Hippocampal formation (tissue), 2 donors: ENCODE results near the gene IL1R2.
A peak's percentile ranks its signal among the peaks of the same experiment; 100 is the strongest.
"Not testable (repeated sequence)": the region's sequence is repeated elsewhere in the genome, so short reads cannot be mapped to it uniquely, and the experiment has no call there.

ENCODE experiments used
- DNase-seq, 2 donors: peaks; one replicate each; lab custom pipeline; 2025; lab: John Stamatoyannopoulos, UW

Gene IL1R2

GRCh38 chr2:102060792-102061191, 69.0 kb downstream of the IL1R2 start:
- DNase-seq = no peak

GRCh38 chr2:102061286-102061699, 69.5 kb downstream of the IL1R2 start:
- DNase-seq = no peak

- no peak for DNase-seq
Observed at GRCh38 chr2:102061962-102062795, 70.4 kb downstream of the IL1R2 start.

- no peak for DNase-seq
Observed at GRCh38 chr2:102062802-102063201, 71.0 kb downstream of the IL1R2 start.

GRCh38 chr2:102063487-102063911, 71.7 kb downstream of the IL1R2 start:
- no peak for DNase-seq

GRCh38 chr2:102063941-102064678, 72.3 kb downstream of the IL1R2 start:
- peak; percentile 24 to 32 for DNase-seq

- DNase-seq = no peak
Observed at GRCh38 chr2:102064679-102065674, 73.2 kb downstream of the IL1R2 start.

GRCh38 chr2:102065675-102066252, 74.0 kb downstream of the IL1R2 start:
- DNase-seq = no peak

GRCh38 chr2:102066554-102066953, 74.8 kb downstream of the IL1R2 start:
- DNase-seq = no peak

GRCh38 chr2:102068126-102068525, 76.4 kb downstream of the IL1R2 start:
- DNase-seq = not testable (repeated sequence)

GRCh38 chr2:102069311-102069974, 77.7 kb downstream of the IL1R2 start:
- DNase-seq = no peak

- no peak for DNase-seq
Observed at GRCh38 chr2:102070058-102070642, 78.4 kb downstream of the IL1R2 start.

GRCh38 chr2:102072741-102073140, 81.0 kb downstream of the IL1R2 start:
- no peak for DNase-seq

- no peak for DNase-seq
Observed at GRCh38 chr2:102073168-102073724, 81.5 kb downstream of the IL1R2 start.

GRCh38 chr2:102074152-102074783, 82.5 kb downstream of the IL1R2 start:
- DNase-seq = no peak

GRCh38 chr2:102075479-102075878, 83.7 kb downstream of the IL1R2 start:
- DNase-seq = no peak

- DNase-seq = no peak
Observed at GRCh38 chr2:102076512-102076911, 84.8 kb downstream of the IL1R2 start.
